ENCODE data around the gene FAM171A2.

FAM171A2 gene

GRCh38 chr17:44317545-44317944 lies 46.1 kb downstream of the FAM171A2 start:
- DNase-seq: no peak

DNA sequence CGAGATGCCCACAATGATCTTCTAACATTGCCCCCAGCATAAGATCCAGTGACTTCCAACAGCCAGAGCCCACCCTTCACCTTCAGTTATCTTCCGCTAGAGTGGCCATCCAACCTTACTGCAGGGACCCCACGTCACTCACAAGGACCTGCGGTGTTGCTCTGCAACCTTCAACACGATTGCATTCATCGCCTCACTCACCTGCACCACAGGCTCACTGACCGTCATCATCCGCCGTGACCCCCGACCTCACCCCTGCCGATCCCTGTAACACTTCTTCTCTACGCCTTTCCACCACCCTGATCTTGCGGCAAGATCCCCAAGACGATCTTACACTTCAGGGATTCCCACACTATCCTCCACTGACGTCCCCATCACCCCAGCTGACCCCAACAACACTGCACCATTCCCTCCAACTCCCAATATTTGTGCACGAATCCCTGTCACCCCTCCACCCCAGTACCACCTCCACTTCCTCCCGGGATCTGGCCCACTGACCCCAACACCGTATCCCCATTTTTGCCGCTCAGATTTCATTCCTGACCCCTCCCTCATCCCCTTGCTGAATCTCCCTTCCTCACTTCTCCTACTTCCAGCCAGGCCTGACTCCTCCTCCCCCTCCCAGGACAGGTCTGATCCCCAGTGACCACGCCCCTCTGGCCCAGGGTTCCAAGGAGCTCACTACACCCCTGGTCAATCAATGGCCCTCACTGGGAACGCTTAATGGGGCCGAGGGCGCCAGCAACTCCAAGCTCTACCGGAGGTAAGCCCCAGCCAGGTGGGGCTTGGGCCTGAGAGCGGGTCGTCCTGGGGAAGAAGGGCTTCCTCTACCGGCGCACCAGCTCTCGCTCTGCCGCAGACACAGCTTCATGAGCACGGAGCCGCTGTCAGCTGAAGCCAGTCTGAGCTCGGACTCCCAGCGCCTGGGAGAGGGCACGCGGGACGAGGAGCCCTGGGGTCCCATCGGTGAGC lies 47.6 kb downstream of the FAM171A2 start:
- DNase-seq: no peak

DNA sequence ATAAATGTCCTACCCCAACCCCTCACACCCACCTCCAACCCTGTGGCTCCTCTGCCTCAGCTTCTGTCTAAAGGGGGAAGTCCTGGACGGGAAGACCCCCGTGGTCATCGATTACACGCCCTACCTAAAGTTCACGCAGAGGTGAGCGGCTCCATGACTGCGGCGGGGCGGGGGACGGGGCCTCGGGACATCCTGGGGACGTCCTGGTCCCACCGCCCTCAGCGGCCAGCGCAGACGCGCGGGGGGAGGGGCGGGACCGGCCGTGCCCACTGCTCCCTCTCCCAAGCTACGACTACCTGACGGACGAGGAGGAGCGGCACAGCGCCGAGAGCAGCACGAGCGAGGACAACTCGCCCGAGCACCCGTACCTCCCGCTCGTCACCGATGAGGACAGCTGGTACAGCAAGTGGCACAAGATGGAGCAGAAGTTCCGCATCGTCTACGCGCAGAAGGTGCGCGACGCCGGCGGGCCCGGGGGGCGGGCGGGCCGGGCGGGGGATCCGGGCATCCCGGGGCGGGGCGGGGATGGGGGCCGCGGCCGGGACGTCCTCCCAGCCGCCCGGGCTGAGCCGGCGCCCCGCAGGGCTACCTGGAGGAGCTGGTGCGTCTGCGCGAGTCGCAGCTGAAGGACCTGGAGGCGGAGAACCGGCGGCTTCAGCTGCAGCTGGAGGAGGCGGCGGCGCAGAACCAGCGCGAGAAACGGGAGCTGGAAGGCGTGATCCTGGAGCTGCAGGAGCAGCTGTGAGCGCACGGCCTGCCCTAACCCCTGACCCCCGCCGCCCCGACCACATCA lies 48.6 kb downstream of the FAM171A2 start:
- DNase-seq: peak; percentile 70

- DNase-seq: no peak
These were observed 49.2 kb downstream of the FAM171A2 start for GRCh38 chr17:44314524-44314868.

GRCh38 chr17:44314031-44314430 lies 49.6 kb downstream of the FAM171A2 start:
- no peak for DNase-seq

- no peak for DNase-seq
These were observed 51.1 kb downstream of the FAM171A2 start for GRCh38 chr17:44312396-44313104.

DNA sequence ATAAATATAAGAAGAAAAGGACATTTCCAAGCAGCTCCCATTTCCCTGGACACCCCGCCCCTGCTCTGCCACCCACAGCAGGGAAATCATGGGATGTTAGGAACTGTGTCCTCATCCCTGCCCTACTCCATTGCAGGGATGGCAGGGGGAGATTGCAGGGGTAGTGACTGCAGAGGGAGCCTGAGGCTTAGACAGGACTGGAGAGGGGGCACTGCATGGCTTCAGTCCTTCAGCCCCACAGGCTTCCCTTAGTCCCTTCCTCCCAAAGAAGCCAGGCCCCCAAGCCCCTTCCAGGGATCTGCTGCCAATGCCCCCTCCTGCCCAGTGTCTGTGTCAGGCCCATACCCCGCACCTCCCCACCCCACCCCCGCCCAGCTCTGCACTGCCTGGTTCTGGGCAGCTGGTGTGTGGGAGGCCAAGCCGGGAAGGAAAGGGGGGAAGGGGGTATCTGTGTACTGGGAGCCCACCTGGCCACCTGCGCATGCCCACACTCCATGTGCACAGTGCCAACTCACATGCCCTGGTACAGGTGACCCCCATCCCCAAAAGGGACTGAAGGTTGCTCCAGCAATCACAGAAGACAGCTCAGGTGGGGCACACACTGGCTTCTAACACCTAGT lies 52.0 kb downstream of the FAM171A2 start:
- no peak for DNase-seq

- no peak for DNase-seq
These were observed 52.9 kb downstream of the FAM171A2 start for GRCh38 chr17:44310609-44311376.

DNA sequence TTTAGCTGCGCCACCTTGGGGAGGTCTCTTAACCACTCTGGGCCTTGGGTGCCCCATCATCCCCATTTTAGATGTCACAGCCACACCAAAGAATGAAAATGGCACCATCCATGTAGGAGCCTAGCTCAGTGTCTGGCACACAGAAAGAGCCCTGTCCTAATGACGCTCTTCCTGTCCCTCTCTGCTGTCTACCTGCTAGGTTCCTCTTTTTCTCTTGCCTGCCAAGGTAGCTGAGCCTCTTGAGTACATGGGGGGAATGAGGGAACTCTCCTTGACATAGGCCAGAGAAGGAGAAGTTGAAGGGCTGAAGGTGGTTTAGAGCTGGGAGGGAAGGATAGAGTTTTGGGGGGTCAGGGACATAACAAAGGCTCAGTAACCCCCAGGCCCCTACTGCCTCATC lies 53.5 kb downstream of the FAM171A2 start:
- no peak for DNase-seq

DNA sequence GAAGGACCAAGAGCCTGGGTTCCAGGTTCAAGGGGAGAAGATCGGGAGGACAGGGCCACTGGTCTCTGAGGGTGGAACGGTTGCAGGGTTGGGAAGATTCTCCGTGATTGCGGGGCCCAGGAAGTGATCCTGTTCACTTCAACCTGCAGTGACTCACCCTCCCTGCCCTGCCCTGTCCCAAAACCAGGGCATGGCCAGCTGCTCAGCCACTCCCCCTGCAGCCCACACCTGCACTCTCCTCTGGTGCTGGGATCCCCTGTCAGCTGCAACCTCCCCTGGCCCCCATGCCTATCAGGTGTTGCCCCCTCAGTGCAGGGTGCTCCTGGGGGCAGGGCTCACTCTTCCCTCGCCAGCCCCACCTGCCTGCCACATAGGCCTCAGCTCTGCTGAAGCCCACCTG lies 54.2 kb downstream of the FAM171A2 start:
- DNase-seq: no peak

DNA sequence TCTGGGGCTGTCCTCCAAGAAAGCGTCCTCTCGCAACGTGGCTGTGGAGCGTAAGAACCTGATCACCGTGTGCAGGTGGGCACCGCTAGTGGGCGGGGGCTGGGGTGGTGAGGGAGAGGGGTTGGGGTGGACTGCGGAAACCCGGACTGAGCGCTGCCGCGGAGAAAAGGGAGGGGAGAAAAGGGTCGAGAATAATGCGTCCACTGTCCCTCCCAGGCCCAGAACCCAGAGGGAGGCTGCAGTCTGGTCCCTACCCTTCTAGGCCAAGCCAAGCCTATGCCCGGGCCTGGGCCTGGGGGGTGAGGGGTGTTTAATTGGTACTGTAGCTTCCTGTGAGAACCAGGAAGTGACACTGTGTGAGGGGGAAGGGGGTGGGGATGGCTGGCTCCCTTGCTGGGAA lies 54.8 kb downstream of the FAM171A2 start:
- DNase-seq: no peak

- peak; percentile 94 for DNase-seq
These were observed 55.3 kb downstream of the FAM171A2 start, which contains the start of gene RUNDC3A for GRCh38 chr17:44308320-44308818. RUNDC3A (plus strand) TSS chr17:44308601; CDS start chr17:44308833, 232 bp downstream.

GRCh38 chr17:44307387-44308186 lies 56.1 kb downstream of the FAM171A2 start:
- DNase-seq: no peak

GRCh38 chr17:44304651-44305050 lies 59.0 kb downstream of the FAM171A2 start:
- no peak for DNase-seq
